Activated CD8-positive, alpha-beta T cell treated with anti-CD3 and anti-CD28 coated beads for 36 hours (primary cell): Measurements from ENCODE around the gene CYP4F2. TPM values are rescaled to one million over a fixed set of nuclear protein-coding genes. Genes with fewer than 3 reads are reported as not detected.

Experiments used
- ATAC-seq: fragments of 200-7000 bp; cut with Tn5 transposase; one replicate; pipeline ENCODE4 v1.10.0; 2021; ENCODE audit warnings: mild to moderate bottlenecking, moderate library complexity
- CTCF ChIA-PET: fragments of 350-600 bp; sonication (Branson Sonifier 250); formaldehyde crosslinking; loops from one replicate; lab custom pipeline; 2021; ENCODE audit warnings: antibody characterized with exemption; lab: Charles Lee
- POLR2A ChIA-PET: fragments of 350-600 bp; sonication (Branson Sonifier 250); formaldehyde crosslinking; loops from one replicate; lab custom pipeline; 2021; ENCODE audit warnings: antibody characterized with exemption; lab: Charles Lee
- DNase-seq: peaks from one replicate; pipeline ENCODE4 v3.0.0-alpha.2; 2020
- H3K27ac Mint-ChIP-seq: one replicate; pipeline ENCODE4 v1.8.0; 2021; ENCODE audit warnings: mild to moderate bottlenecking, mixed read lengths
- H3K27me3 Mint-ChIP-seq: one replicate; pipeline ENCODE4 v1.8.0; 2021; ENCODE audit warnings: mixed read lengths
- H3K36me3 Mint-ChIP-seq: one replicate; pipeline ENCODE4 v1.8.0; 2021; ENCODE audit warnings: low read depth, mixed read lengths
- H3K4me1 Mint-ChIP-seq: one replicate; pipeline ENCODE4 v1.8.0; 2021; ENCODE audit warnings: low read depth, mixed read lengths
- H3K4me3 Mint-ChIP-seq: one replicate; pipeline ENCODE4 v1.8.0; 2021; ENCODE audit warnings: mild to moderate bottlenecking, moderate library complexity, mixed read lengths
- H3K9me3 Mint-ChIP-seq: one replicate; pipeline ENCODE4 v1.8.0; 2021; ENCODE audit warnings: mixed read lengths
- CTCF ChIP-seq: fragments of 200-600 bp; IDR thresholded peaks from one replicate; pipeline ENCODE4 v1.8.0; 2022; ENCODE audit warnings: antibody characterized with exemption, mild to moderate bottlenecking
- intact Hi-C: fragments of 100-400 bp; cut with micrococcal nuclease; formaldehyde crosslinking; loops from one replicate; pipeline ENCODE4 v1.10.0; 2022
- total RNA-seq, 2 experiments: library from RNA; stranded (reverse); gene quantifications; one replicate each; pipeline ENCODE4 v1.2.3, GENCODE V29; 2021

The CYP4F2 gene, protein sequence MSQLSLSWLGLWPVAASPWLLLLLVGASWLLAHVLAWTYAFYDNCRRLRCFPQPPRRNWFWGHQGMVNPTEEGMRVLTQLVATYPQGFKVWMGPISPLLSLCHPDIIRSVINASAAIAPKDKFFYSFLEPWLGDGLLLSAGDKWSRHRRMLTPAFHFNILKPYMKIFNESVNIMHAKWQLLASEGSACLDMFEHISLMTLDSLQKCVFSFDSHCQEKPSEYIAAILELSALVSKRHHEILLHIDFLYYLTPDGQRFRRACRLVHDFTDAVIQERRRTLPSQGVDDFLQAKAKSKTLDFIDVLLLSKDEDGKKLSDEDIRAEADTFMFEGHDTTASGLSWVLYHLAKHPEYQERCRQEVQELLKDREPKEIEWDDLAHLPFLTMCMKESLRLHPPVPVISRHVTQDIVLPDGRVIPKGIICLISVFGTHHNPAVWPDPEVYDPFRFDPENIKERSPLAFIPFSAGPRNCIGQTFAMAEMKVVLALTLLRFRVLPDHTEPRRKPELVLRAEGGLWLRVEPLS
- total RNA-seq: under 1 TPM in 1 of 2 experiments, not detected in 1; 0.18 TPM

GRCh38 chr19:15897738-15898276 is at the start of gene CYP4F2:
Gene CYP4F2 (minus strand): TSS chr19:15898074. CDS start chr19:15897611, 463 bp downstream.
- TF ChIP-seq CTCF: no peak
- intact Hi-C loops: no loop called here
- DNase-seq (no peak), ATAC-seq (no peak)
- peaks cover 16% of the 10 kb centered on the region for H3K27me3 Mint-ChIP-seq
- ChIA-PET CTCF (no interaction called here), POLR2A (no interaction called here)
- H3K4me3 Mint-ChIP-seq: no peak within 1 kb of the TSS
- no peaks in the 10 kb centered on the region for H3K9me3 Mint-ChIP-seq
- H3K27ac Mint-ChIP-seq: no peak within 1 kb of the TSS
- peaks cover 13% of the 10 kb centered on the region for H3K4me1 Mint-ChIP-seq
- no peaks in the 10 kb centered on the region for H3K36me3 Mint-ChIP-seq

DNA sequence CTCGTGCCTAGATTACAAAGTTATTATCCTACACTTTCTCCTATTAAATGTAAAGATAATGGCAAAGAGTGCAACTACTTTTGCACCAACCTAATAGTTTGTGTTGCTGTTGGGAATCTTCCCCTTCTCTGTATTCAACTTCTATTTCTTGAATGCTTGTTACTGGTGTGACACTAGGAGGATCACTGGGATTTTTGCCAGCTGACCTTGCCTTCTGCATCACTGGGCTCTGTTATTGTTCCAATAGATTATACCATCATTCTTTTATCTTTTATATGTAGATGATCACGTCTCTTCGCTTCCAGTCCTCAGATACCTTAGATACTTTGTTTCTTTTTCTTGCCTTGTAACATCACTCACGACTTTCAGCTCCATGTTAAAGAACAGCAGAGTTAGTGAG is 47.4 kb upstream of the CYP4F2 start:
- no peak for DNase-seq
- Mint-ChIP-seq H3K9me3 (peaks cover 20% of the 10 kb centered on the region), H3K4me1 (no peaks in the 10 kb centered on the region), H3K27ac (no peak overlapping the region), H3K27me3 (peaks cover 29% of the 10 kb centered on the region), H3K4me3 (no peak overlapping the region), H3K36me3 (peaks cover 8% of the 10 kb centered on the region)
- intact Hi-C loops: no loop called here
- ChIA-PET CTCF (no interaction called here), POLR2A (no interaction called here)
- ATAC-seq: no peak
- no peak for TF ChIP-seq CTCF

DNA sequence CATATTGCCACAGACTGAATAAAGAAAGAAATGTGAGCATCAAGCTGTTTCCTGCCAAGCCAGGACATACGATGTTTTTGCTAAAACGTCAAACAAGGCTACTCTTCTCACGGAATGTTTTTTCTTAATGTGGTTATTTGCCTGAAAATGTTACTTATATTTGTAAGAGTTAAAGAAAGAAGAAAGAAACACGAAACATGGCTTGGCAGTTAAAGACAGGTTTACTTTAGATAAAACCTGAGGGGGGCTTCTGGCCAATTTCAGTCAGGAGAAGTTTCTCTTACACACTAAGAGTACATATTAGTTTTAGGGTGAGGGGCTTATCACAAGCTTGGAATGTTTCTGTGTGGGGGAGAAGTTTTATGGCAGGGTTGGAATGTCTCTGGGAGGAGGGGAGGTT is 46.5 kb upstream of the CYP4F2 start:
- no peak for DNase-seq
- Mint-ChIP-seq H3K36me3 (peaks cover 8% of the 10 kb centered on the region), H3K4me1 (no peaks in the 10 kb centered on the region), H3K9me3 (peaks cover 20% of the 10 kb centered on the region), H3K27me3 (peaks cover 32% of the 10 kb centered on the region), H3K4me3 (no peak overlapping the region), H3K27ac (no peak overlapping the region)
- no peak for ATAC-seq
- TF ChIP-seq CTCF: no peak
- ChIA-PET CTCF (no interaction called here), POLR2A (no interaction called here)
- intact Hi-C loops: no loop called here

GRCh38 chr19:15937771-15938170 is 39.9 kb upstream of the CYP4F2 start:
- Mint-ChIP-seq H3K36me3 (no peaks in the 10 kb centered on the region), H3K4me1 (no peaks in the 10 kb centered on the region), H3K4me3 (no peak overlapping the region), H3K9me3 (no peaks in the 10 kb centered on the region), H3K27ac (no peak overlapping the region), H3K27me3 (peaks cover 20% of the 10 kb centered on the region)
- intact Hi-C loops: no loop called here
- no peak for TF ChIP-seq CTCF
- ATAC-seq (no peak), DNase-seq (no peak)
- ChIA-PET POLR2A (no interaction called here), CTCF (no interaction called here)

GRCh38 chr19:15936950-15937349 is 39.1 kb upstream of the CYP4F2 start:
- Mint-ChIP-seq H3K27me3 (peaks cover 20% of the 10 kb centered on the region), H3K9me3 (no peaks in the 10 kb centered on the region)

More at GRCh38 chr19:15936950-15937349, 39.1 kb upstream of the CYP4F2 start:
- no peak for DNase-seq
- no peak overlapping the region for H3K27ac Mint-ChIP-seq
- H3K36me3 Mint-ChIP-seq: no peaks in the 10 kb centered on the region
- no peaks in the 10 kb centered on the region for H3K4me1 Mint-ChIP-seq
- no peak for ATAC-seq
- intact Hi-C loops: no loop called here
- no peak for TF ChIP-seq CTCF
- ChIA-PET POLR2A (no interaction called here), CTCF (no interaction called here)
- no peak overlapping the region for H3K4me3 Mint-ChIP-seq
